ENCODE measurements around the gene RIBC2. TPM values are rescaled to one million over a fixed set of nuclear protein-coding genes. Genes with fewer than 3 reads are reported as not detected.
"Not testable (repeated sequence)": the region's sequence is repeated elsewhere in the genome, so short reads cannot be mapped to it uniquely, and the experiment has no call there.

Gene RIBC2
- total RNA-seq, 2 donors from 2014 or later, result 0.84 to 1.2 TPM

DNA sequence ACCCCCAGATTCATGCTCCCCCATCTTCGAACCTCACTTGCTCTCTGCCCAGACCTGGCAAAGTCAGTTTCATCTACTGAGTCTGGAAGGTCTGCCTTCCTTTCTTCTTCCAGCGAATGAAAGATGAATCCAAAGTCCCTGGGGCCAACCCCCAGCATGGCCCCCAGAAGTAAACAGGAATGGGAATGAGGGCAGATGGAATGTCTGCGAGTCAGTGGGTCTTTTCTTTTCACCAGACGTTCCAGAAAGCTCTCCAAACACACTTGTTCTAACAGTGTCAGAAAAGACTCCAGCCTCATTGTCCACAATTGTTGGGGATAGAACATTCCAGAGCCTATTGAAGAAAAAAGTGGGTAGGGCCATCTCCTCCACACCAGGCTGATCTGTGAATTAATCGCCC is 28.6 kb downstream of the RIBC2 start:
- intact Hi-C loops (cut with DNase I, micrococcal nuclease), result loop anchor here (5.0 to 10.0 kb wide), 2 partner anchors 110 to 113 kb away; no protein-coding TSS in a partner anchor
- ATAC-seq (no peak), DNase-seq (no peak)

DNA sequence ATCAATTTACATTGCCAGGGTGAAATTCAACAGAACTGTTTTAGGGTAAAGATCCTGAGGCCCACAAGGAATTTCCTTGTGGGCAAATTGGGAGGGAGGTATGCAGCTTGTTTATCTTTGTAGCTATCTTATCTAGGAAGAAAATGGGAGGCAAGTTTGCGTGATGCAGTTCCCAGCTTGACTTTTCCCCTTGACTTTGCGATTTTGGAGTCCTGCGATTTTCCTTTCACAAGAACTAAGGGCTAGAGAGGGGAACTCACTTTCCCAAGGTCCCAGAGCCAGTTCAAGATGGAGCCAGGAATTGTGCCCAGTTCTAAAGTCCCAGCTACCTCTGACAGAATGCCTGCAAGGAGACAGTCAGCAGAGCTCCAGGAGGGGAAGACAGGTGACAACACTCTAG is 30.7 kb downstream of the RIBC2 start:
- DNase-seq, result no peak
- intact Hi-C loops (cut with DNase I, micrococcal nuclease), result loop anchor here (5.0 to 10.0 kb wide), 2 partner anchors 108 to 111 kb away; no protein-coding TSS in a partner anchor
- no peak for ATAC-seq

DNA sequence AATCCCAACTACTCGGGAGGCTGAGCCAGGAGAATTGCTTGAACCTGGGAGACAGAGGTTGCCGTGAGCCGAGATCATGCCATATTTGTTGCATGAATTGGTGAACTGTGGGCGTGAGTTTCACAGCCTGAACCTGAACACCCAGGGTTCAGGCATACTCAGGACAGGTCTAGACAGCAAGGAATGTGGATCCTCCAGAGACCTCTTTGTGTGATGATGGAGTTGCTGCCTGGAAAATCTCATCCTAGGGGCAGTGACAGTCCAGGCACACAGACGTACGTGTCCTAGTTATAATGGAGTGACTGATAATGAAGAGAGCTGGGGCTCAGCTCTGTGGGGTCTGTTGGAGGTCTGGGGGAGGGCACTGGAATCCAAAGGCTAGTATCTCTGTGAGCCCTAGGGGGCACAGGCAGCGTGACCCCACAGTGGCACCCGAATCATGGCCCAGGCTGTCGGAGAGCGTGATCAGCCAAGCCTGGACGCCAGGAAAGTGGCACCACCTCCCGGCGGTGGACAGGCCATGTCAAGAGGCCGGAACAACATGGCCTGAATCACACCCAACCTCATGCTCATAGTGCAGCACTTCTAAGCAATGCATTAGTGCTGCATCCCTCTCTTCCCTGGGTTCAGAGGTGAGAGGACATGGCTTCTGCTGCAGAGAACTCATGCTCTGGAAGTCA is 31.7 kb downstream of the RIBC2 start:
- DNase-seq (no peak), ATAC-seq (no peak)
- intact Hi-C loops (cut with DNase I, micrococcal nuclease), result loop anchor here in 1 of 2 donors (10.0 kb wide), 1 partner anchor 110 kb away; no protein-coding TSS in a partner anchor

DNA sequence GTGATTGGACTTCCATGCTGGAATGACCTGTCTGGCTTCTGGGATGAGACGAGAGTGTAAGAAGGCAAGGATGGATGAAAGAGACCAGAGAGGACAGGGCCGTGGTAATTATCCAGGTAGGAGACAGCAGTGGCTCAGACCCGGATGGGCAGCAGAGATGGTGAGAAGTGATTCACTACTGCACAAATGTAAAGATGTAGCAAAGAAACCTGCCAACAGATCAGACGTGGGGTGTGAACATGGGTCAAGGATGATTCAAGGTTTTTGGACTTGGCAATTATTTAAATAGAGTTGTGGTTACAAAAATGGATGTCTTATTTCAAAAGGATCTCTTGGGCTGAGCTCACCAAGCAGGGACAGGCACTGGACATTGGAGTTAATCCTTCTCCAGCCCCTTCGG is 32.7 kb downstream of the RIBC2 start:
- no peak for ATAC-seq
- no peak for DNase-seq
- intact Hi-C loops (cut with DNase I, micrococcal nuclease), result loop anchor here in 1 of 2 donors (10.0 kb wide), 1 partner anchor 109 kb away; no protein-coding TSS in a partner anchor

DNA sequence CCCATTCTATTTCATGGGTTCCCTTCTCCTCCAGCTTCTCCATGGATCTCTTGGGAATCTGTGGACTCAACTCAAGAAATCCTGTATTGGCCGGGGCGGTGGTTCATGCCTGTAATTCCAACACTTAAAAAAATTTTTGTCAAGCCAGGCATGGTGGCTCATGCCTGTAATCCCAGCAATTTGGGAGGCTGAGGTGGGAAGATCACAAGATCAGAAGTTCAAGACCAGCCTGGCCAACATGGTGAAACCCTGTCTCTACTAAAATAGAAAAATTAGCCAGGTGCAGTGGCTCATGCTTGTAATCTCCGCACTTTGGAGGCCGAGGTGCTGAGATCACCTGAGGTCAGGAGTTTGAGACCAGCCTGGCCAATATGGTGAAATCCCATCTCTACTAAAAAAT is 34.1 kb downstream of the RIBC2 start:
- not testable (repeated sequence) for ATAC-seq
- intact Hi-C loops (cut with DNase I, micrococcal nuclease), result loop anchor here in 1 of 2 donors (10.0 kb wide), 1 partner anchor 107 kb away; no protein-coding TSS in a partner anchor

DNA sequence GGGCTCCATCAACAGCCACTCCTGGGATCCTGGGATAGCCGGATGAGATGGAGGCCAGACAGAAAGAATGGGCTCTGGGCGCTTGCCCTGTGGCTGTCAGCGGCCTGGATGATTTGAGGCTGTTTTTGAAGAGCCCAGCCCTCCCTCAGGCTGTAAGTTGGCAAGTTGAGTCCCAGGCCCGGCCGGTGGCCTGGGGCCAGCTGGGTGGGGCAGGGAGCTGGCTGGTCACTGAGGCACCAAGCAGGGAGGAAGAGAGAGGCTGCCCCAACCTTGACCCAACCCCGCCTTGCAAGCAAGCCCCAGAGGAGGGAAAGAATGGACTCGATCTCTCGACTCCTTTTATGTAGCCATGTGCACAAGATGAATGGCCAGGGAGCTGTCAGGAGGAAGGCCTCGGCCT is 34.9 kb downstream of the RIBC2 start:
- DNase-seq (no peak), ATAC-seq (no peak)
- intact Hi-C loops (cut with DNase I, micrococcal nuclease), result loop anchor here in 1 of 2 donors (10.0 kb wide), 1 partner anchor 106 kb away; no protein-coding TSS in a partner anchor

More for the DNA sequence above, 34.1 kb downstream of the RIBC2 start:
- not testable (repeated sequence) for DNase-seq

DNA sequence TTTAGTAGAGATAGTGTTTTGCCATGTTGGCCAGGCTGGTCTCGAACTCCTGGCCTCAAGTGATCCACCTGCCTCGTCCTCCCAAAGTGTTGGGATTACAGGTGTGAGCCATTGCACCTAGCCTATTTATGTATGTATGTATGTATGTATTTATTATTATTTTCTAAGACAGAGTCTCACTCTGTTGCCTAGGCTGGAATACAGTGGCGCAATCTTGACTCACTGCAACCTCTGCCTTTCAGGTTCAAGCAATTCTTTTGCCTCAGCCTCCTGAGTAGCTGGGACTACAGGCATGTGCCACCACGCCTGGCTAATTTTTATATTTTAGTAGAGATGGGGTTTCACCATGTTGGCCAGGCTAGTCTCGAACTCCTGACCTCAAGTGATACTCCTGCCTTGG is 35.9 kb downstream of the RIBC2 start:
- ATAC-seq, DNase-seq: not testable (repeated sequence)
- intact Hi-C loops (cut with DNase I, micrococcal nuclease), result loop anchor here in 1 of 2 donors (10.0 kb wide), 1 partner anchor 105 kb away; no protein-coding TSS in a partner anchor

DNA sequence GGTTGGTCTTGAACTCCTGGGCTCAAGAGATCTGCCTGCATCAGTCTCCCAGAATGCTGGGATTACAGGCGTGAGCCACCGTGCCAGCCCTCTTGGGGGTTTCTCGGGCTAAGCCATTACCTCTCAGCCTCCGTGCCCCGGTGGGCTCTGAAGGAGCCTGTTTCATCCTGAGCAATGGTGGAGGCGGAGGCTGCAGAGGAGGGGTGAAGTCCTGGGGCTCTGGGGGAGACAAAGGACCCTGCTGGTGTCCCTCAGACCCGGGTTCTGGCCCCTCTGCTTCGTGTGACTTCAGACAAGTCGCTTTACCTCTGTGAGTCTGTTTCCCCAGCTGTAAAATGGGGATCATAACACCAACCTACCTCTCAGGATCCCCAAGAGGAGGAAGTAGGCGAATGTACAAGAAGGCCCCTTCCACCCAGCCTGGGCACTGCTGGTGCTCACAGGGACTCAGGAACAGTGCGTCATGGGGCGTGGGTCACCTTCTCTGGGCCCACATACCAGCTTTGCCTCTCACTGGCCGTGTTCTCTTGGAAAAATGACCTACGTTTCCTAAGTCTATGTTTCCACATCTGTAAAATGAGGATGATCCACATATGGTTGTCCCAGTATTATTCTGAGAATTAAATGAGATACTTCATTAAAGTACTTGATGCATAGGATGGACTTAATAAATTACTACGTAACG is 36.8 kb downstream of the RIBC2 start:
- no peak for DNase-seq
- intact Hi-C loops (cut with DNase I, micrococcal nuclease), result no loop called here
- ATAC-seq, result no peak

DNA sequence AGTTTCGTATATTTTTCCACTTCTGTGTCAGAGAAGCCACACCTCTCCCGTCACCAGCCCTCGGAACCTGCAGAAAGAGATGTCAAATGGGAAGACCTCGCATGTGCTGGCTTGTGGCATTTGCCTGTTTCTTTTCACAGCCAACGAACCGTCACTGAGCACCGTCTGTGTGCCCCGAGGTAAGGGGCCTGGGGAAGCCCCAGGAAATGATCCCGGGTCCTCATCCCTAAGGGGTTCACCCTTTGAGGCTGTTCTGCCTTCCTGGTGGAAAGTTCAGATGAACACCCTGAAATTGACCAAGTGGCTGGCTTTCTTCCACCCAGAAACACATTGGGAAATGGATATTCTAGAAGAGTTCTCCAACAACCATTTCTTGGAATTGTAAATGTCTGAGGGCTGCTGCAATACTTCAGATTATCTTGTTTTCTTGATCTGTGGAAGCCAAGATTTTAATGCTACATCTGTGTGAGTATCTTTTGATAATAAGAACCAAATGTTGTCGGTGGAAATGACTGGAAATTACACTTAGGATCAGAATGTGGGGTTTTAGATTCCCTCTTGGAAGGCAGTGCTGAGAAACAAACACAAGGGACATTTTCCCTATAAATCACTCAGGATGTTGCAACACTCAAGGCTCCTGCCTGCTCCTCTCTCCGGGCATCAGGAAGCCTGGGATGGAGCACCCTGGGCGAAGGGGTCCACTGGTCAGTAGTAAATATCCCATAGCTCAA is 37.6 kb downstream of the RIBC2 start:
- ATAC-seq, result no peak
- intact Hi-C loops (cut with DNase I, micrococcal nuclease), result no loop called here
- DNase-seq, result no peak

DNA sequence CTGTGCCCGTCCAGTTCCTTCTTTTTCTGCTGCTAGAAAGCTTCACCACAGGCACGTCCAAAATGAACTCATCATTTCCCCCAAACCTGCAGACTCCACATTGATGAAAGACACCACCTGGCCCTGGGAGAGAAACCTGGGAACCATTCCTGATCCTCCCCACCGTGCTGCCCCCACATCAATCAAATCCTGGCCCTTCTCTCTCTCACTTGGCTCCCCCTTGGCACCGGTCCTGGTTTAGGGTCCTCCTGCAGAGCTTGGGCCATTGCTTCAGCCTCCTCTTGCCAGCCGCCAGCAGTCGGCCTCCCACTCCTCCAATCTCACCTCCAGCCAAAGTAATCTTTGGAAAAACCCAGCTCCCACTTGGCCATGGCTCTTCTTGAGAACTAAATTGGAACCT is 38.5 kb downstream of the RIBC2 start:
- no peak for ATAC-seq
- intact Hi-C loops (cut with DNase I, micrococcal nuclease), result no loop called here
- DNase-seq, result no peak

DNA sequence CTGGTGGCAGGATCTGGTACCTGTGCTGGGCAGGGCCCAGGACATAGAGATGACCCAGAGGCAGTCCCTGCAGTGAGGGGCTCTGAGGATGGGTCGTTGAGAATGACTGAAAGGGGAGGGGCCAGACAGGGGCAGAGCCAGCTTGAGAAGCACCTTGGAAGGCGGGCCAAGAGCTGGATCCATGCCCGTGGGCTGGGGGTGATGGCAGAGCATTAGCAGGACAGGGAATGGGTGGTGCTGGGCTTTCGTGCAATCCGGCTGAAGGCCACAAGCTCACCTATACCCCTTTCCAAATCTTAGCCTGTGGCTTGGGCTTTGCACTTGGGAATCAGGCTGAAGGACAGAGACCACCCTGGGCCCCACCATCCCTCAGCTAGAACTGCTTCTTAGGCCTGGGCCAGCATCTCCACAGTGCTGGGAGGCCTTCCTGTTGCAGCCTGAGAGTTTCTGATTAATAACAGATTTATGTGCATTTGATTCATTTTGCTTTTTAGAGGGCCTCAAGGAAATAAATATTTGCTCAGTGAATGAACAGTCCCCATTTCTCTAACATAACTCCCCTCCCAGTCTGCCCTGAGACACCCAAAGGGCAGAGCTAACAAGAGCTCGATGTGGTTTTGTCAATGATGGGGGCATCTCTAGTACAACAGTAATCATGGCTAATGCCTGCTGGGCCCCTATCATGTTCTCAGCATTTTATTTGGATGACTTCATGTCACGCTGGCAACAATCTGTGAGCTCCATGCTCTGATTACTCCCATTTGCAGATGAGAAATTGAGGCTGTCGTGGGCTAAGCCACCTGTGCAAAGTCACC is 39.3 kb downstream of the RIBC2 start:
- DNase-seq (no peak), ATAC-seq (no peak)
- intact Hi-C loops (cut with DNase I, micrococcal nuclease), result no loop called here

DNA sequence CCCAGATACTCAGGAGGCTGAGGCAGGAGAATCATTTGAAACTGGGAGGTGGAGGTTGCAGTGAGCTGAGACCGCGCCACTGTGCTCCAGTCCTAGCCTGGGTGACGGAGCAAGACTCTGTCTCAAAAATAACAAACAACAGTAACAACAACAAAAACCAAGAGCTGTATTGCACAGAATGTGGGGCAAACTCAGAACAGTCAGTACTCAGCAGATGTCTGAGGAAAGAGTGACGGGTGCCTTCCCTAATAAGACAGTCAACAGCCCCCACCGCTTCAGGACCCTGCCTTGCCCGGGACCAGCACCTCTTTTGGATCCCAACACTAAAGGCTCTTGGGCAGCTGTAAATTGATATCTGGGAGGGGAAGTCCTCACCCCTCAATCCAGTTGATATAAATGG is 40.3 kb downstream of the RIBC2 start:
- no peak for ATAC-seq
- no peak for DNase-seq
- intact Hi-C loops (cut with DNase I, micrococcal nuclease), result no loop called here

DNA sequence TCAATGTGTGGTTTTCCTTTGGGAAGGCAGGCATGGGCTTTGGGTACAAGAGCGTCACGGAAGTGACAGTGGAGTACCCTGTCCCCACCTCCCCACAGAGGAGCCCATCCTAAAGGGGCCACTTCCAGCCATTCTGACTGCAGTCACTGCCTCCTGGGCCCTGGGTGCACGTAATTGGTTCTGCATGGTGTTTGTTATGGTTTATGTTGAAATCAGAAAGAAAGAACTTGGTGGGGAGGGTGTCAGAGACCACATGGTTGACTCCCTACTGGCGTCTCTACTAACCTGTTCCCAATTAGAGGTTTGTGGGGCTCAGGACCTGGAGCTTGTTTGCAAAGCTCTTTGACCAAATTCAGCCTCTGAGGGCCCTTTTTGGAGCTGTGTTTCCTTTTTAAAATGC is 40.8 kb downstream of the RIBC2 start:
- intact Hi-C loops (cut with DNase I, micrococcal nuclease), result no loop called here
- DNase-seq (no peak), ATAC-seq (no peak)

DNA sequence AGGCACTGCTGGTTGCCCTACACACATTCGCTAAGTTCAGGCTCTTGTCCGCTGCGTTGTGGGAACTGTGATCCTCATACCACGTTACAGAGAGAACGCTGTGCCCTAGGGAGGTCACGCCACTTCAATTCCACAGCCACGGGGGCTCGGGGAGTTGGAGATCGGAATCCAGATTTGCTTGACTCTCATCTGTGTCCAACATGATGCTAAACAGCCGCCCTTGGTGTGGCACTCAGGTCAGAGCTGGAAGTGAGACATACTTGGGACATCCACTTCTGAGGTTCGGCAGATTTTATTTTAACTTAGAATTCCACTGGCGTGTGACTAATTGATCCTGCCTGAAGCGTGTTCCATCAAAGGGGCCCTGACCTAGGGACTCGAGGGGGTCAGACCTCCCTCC is 41.7 kb downstream of the RIBC2 start:
- no peak for DNase-seq
- intact Hi-C loops (cut with DNase I, micrococcal nuclease), result no loop called here
- ATAC-seq, result no peak

DNA sequence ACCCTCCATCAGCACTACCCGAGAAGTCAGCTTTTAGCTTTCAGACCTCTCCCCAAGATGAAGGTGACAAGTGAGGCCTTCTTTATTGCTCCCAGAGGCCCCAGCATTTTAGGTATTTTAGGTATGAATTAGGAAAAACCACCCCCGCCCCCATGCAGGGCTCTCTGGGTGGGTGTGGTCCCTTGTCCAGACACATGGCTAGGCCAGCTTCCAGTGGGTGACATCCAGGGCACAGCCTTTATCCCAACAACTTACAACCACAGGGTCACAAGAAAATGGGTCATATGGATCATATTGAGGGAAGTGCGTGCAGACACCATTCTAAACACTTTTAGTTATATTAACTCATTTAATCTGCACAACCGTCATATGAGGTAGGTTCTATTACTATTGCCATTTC is 42.1 kb downstream of the RIBC2 start:
- DNase-seq, result no peak
- ATAC-seq, result no peak
- intact Hi-C loops (cut with DNase I, micrococcal nuclease), result no loop called here

DNA sequence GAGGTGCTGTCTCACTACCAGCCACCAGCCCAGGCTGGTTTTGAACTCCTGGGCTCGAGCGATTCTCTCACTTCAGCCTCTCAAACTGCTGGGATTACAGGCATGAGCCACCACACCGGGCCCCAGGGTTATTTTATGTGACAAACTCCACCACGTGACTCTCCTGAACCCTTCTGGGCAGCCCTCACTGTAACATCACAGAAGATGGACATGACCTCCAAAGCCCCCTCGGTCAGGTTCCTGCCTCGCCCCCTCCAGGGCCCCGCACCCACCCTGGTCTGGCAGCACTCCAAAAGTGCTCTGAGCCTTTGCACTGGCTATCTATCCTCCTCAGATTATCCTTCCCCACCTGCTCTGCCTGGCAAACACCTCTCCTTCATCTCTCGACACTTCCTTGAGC is 43.3 kb downstream of the RIBC2 start:
- intact Hi-C loops (cut with DNase I, micrococcal nuclease), result no loop called here
- DNase-seq, result no peak
- ATAC-seq, result no peak

DNA sequence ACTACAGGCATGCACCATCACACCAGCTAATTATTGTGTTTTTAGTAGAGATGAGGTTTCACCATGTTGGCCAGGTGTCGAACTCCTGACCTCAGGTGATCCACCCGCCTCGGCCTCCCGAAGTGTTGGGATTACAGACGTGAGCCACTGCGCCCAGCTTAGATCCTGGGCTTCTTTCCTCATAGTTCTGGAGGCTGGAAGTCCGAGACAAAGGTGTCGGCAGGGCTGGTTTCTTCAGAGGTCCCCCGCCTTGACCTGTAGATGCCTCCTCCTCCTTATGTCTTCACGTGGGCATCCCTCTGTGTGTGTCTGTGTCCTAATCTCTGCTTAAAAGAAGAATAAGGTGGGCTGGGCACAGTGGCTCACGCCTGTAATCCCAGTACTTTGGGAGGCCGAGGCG is 45.0 kb downstream of the RIBC2 start:
- no peak for DNase-seq

DNA sequence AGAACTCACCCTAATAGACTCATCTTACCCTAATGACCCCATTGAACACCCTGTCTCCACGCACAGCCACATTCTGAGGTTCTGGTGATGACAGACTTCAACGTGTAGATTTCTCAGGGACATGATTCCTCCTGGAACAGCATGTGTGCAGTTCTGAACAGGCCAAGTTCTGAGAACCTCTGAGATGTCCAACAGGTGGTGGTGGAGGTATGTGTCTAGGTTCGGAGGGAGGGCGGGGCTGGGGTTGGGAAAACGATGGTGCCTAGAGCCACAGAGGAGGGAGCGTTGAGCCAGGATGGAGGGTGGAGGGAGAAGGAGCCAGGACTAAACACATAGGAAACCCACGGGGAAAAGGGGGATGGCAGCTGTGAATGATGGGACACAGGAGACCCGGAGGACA is 45.7 kb downstream of the RIBC2 start:
- ATAC-seq (no peak), DNase-seq (no peak)
- intact Hi-C loops (cut with DNase I, micrococcal nuclease), result no loop called here

More for the DNA sequence above, 45.0 kb downstream of the RIBC2 start:
- intact Hi-C loops (cut with DNase I, micrococcal nuclease), result no loop called here
- ATAC-seq, result no peak
